SK-N-MC (cell line): ENCODE data around the gene SLC25A47.
A peak's percentile ranks its signal among the peaks of the same experiment; 100 is the strongest.

ENCODE experiments used
- DNase-seq: peaks from one replicate; pipeline ENCODE4 v3.0.0-alpha.2; 2011; ENCODE audit warnings: low read depth, low spot score
- H3K27ac ChIP-seq: fragments of 200-600 bp; sonication (generic); 2 replicates; pipeline ENCODE4 v1.5.1; 2016; ENCODE audit warnings: mixed run types
- H3K36me3 ChIP-seq: fragments of 200-600 bp; sonication (generic); 2 replicates; pipeline ENCODE4 v1.6.1; 2017; ENCODE audit warnings: antibody characterized with exemption, low read length, mixed read lengths; ENCODE audit not compliant: insufficient read depth
- H3K4me3 ChIP-seq: fragments of 200-600 bp; sonication (generic); 2 replicates; pipeline ENCODE4 v1.5.1; 2016
- H3K9ac ChIP-seq: fragments of 200-600 bp; sonication (generic); 2 replicates; pipeline ENCODE4 v1.8.0; 2017; ENCODE audit warnings: mixed run types, mixed read lengths; ENCODE audit not compliant: insufficient read length
- H3K9me3 ChIP-seq: fragments of 200-600 bp; sonication (generic); 2 replicates; pipeline ENCODE4 v1.6.1; 2017; ENCODE audit warnings: low read depth, mild to moderate bottlenecking, antibody characterized with exemption, low read length, moderate library complexity, mixed read lengths
- EZH2 ChIP-seq: fragments of 200-600 bp; sonication (generic); IDR thresholded peaks from one replicate; pipeline ENCODE4 v1.6.1; 2017; ENCODE audit warnings: antibody characterized with exemption
- FOXP2 ChIP-seq: optimal IDR thresholded peaks from 2 replicates; pipeline ENCODE3; 2011; ENCODE audit warnings: mild to moderate bottlenecking, moderate library complexity; ENCODE audit not compliant: insufficient read depth; ENCODE audit errors: extremely low read length, control extremely low read depth
- POLR2AphosphoS5 ChIP-seq: IDR thresholded peaks from 2 replicates; pipeline ENCODE4 v1.6.1; 2012; ENCODE audit warnings: mild to moderate bottlenecking, low read depth, low read length, borderline replicate concordance

Gene SLC25A47

DNA sequence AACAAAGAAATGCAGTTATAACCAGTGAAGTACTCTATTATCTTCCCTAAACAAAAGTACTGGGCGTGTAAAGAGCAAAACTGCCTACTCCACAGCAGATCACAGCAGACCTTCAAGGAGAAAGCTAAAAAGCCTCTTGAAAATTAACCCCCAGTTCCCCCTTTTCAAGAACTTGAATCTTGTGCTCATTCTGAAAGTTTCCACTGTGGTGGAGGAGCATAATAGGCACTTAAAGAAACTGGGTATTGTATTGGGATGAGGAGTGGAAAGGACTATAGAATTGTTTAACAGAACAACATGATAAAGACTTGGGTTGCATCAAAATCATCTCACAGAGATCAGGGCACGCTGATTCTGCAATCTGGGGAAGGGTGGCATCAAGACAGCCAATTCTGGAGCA is 51.1 kb downstream of the SLC25A47 start:
- H3K36me3 ChIP-seq = no peaks in the 10 kb centered on the region
- H3K9ac ChIP-seq = no peak overlapping the region
- no peaks in the 10 kb centered on the region for H3K9me3 ChIP-seq
- TF ChIP-seq FOXP2 = no peak
- TF ChIP-seq EZH2 = no peak
- TF ChIP-seq POLR2AphosphoS5 = no peak
- no peak for DNase-seq
- H3K27ac ChIP-seq = no peak overlapping the region
- H3K4me3 ChIP-seq = no peak overlapping the region

DNA sequence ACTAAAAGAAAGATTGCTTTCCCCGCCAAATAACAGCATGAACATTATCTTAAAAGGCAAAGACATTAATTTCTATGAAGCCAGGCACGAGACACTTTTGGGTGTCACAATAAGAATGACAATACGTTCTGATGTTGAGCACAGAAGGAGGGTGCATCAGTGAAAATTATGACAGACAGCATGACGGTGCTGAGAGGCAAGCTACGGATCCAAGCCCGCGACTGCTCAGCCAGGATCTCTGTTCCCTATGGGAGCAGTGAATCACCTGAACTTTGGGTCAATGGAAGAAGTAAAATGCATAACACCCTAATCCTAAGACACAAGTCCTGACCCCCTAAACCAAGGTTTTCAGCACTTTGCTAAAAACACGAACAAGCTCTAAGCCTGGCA is 51.7 kb downstream of the SLC25A47 start:
- no peaks in the 10 kb centered on the region for H3K9me3 ChIP-seq
- H3K9ac ChIP-seq = peak overlapping the region; percentile 91
- H3K27ac ChIP-seq = no peak overlapping the region
- TF ChIP-seq POLR2AphosphoS5 (no peak), EZH2 (no peak), FOXP2 (no peak)
- DNase-seq = no peak
- H3K36me3 ChIP-seq = no peaks in the 10 kb centered on the region
- peak overlapping the region; percentile 90 for H3K4me3 ChIP-seq

DNA sequence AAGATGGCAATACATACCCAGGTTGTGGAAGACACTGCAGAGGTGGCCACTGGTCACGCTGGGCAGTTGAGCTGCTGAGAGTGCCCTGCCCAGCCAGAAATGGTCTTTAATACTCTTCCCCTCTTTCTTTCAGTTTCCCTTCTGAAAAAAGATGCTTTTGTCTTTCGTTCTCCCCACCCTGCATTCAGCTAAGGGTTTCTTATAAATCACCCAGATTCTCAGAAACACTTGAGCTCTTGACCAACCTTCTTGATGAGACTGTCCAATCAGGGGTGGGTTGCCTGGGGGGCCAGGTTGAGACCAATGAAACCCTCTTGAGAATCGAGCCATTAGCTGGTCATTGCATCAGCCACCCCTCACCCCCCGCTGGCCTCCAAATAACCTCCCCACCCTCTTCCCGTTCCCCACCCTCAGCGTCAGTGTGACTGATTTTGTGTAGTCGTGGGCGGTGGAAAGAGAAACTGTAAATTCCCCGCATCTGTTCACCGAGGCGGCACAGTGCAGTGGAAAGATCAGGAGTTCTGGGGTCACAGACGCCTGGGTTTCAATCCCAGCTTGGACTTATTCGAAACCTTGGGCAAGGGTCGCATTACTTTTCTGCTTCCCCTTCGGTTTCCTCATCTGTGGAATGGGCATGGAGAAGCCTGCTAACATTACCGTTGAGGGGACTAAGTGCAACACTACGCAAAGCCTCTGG is 52.3 kb downstream of the SLC25A47 start:
- TF ChIP-seq POLR2AphosphoS5 (no peak), EZH2 (no peak)
- H3K9me3 ChIP-seq = no peaks in the 10 kb centered on the region
- H3K36me3 ChIP-seq = no peaks in the 10 kb centered on the region
- peak overlapping the region; percentile 90 for H3K4me3 ChIP-seq
- peak overlapping the region; percentile 50 for H3K27ac ChIP-seq
- no peak for DNase-seq
- peak overlapping the region; percentile 91 for H3K9ac ChIP-seq

DNA sequence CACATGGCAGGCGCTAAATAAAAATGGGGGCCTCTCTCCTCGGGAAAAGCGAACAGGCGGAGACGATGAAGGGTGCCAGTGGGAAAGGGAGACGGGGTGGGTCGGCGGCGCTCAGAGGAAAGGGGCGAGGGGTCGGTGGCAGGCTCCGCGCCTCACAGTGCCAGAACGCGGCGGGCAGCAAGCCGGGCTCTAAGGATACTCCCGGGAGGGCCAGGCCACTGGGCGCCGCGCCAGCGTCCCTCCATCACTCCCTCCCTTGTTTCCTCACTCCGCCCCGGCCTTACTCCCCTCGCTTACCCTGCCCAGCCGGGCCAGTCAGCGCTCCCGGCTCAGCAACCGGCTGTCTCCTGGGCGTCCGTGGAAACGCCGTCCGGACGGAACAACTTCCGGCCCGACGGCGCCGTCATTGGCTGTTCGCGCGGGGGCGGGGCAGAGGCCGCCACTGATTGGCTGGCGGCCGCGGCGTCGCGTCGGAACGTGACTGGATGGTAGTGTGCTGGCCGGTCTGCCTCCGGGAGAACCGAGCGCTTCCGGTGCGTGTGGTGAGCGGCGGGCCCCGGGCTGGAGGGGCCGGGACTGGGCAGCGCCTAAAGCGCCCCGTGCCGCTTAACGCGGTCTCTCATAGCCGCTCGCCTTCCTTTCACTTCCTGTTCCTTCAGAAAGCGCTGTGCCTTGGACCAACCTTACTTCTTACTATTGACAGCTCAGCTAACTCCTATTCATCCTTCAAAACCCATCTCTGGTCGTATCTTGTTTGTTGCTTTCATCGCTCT is 53.0 kb downstream of the SLC25A47 start, which contains the start of gene WDR25:
Gene WDR25 (plus strand): TSS at position 523 of the 773 bp plus-strand sequence.
- DNase-seq = no peak
- Histone ChIP-seq H3K27ac (peak within 1 kb of the TSS; percentile 59), H3K9ac (peak within 1 kb of the TSS; percentile 91), H3K36me3 (no peaks in the 10 kb centered on the region), H3K4me3 (peak within 1 kb of the TSS; percentile 90), H3K9me3 (no peaks in the 10 kb centered on the region)
- TF ChIP-seq POLR2AphosphoS5 (peak; percentile 86), FOXP2 (peak; percentile 68), EZH2 (no peak)

DNA sequence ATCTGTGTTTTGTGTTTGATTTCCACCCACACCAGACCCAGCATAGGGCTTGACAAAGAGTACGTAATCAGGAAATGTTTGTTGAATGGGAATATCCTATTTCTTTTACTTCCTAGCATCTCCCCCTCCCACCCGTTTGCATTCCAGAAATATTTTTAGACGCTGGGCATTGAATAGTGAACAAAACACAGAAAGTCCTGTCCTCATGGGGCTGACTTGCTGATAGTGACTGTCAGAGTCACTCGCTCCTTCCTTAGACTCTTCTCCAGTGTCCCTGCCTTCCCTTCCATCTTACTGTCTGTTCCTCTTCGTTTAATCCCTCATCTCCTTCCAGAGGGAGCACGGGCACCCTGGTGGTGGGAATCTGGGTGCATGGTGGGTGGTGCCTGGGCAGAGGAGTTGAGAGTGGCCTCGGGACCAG is 53.6 kb downstream of the SLC25A47 start:
- H3K36me3 ChIP-seq = no peaks in the 10 kb centered on the region
- H3K9me3 ChIP-seq = no peaks in the 10 kb centered on the region
- H3K9ac ChIP-seq = peak overlapping the region; percentile 60
- TF ChIP-seq FOXP2 (no peak), EZH2 (no peak), POLR2AphosphoS5 (no peak)
- H3K27ac ChIP-seq = peak overlapping the region; percentile 59; the same call in 1 of the 2 replicates
- DNase-seq = no peak
- H3K4me3 ChIP-seq = peak overlapping the region; percentile 90
